Right ventricle myocardium inferior (tissue), 1 donor: ENCODE results near the gene CEACAM3. TPM values are rescaled to one million over a fixed set of nuclear protein-coding genes. Genes with fewer than 3 reads are reported as not detected.

Experiments
- total RNA-seq: library from RNA; stranded (reverse); fragmentation: NEBNext Ultra II Directional; extraction: Animal tissue kit (Norgen Biotek cat#: 25700); gene quantifications from one replicate; pipeline ENCODE4 v1.2.1, GENCODE V29; 2021
- donor health status: DM: no; HTN: yes; CAD: no; lungs with severe emphysema.

CEACAM3 gene
- total RNA-seq, 1 donor from 2014 or later, result 0.32 TPM

Other genes with a start within 250 kb of the CEACAM3 start
- 0.76 TPM for gene CEACAM21, start 220.4 kb upstream of the CEACAM3 start, total RNA-seq
- gene CEACAM4, start 169.5 kb upstream of the CEACAM3 start, total RNA-seq, result 0.32 TPM
- gene CEACAM7, start 108.3 kb upstream of the CEACAM3 start, total RNA-seq, result not detected
- not detected for gene CEACAM5, start 88.0 kb upstream of the CEACAM3 start, total RNA-seq
- gene CEACAM6, start 41.1 kb upstream of the CEACAM3 start, total RNA-seq, result not detected
- gene LYPD4, start 48.1 kb downstream of the CEACAM3 start, total RNA-seq, result not detected
- not detected for gene DMRTC2, start 48.5 kb downstream of the CEACAM3 start, total RNA-seq
- gene RPS19, start 63.7 kb downstream of the CEACAM3 start, total RNA-seq, result 717 TPM
- gene CD79A, start 80.7 kb downstream of the CEACAM3 start, total RNA-seq, result 0.19 TPM
- 31.6 TPM for gene ARHGEF1, start 86.6 kb downstream of the CEACAM3 start, total RNA-seq
- gene ERFL, start 131.9 kb downstream of the CEACAM3 start, total RNA-seq, result not detected
- gene RABAC1, start 162.7 kb downstream of the CEACAM3 start, total RNA-seq, result 68.4 TPM
- 342 TPM for gene ATP1A3, start 197.6 kb downstream of the CEACAM3 start, total RNA-seq